ENCODE results near the gene PDYN. TPM values are rescaled to one million over a fixed set of nuclear protein-coding genes. Genes with fewer than 3 reads are reported as not detected.

The PDYN gene
- total and polyA plus RNA-seq, 9 of the 15 experiments (the other 6 are each of a cell fraction or from before 2014, with no cell fraction given), result not detected

DNA sequence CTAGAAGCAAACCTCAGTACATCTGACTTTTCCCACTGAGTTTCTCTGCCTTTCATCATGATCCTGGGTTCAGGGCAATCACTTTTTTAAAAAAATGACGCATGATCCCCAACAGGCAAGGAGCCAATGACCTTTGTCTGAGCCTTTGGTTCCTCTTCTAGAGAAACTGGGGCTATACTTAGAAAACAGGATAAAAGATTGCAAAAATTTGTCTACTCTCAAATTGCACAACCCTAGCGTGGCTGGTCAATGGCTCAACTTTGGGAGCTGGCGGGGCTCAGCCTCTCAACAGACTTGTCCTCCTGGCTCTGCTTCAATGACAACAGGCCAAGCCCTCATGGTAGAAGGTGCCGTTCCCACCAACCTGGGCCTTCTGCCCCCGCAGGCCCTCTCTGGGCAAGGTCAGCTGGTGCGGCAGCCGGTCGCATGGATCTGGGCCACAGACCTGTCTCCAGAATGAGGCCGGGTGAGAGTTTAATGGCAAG lies 48.7 kb downstream of the PDYN start:
- Histone ChIP-seq H2AFZ (ENCODE audit: low read depth, low read length) (no peak overlapping the region), H3K79me2 (ENCODE audit: control insufficient read depth, insufficient read depth, low read length) (no peaks in the 10 kb centered on the region), H3K36me3 (ENCODE audit: control insufficient read depth, insufficient read depth, low read length) (no peaks in the 10 kb centered on the region), H3K9me3 (replicated peaks; ENCODE audit: control insufficient read depth, insufficient read depth, low read depth, low read length) (no peaks in the 10 kb centered on the region), H3K4me2 (ENCODE audit: insufficient read depth, low read length) (no peak overlapping the region), H3K27ac (ENCODE audit: extremely low read depth, low read depth, low read length) (no peak overlapping the region), H3K4me1 (replicated peaks in 1 of 2; ENCODE audit: control insufficient read depth in 2 of 2, insufficient read depth in 2 of 2, low read length in 2 of 2) (no peaks in the 10 kb centered on the region), H3K27me3 (ENCODE audit: control insufficient read depth in 2 of 2, insufficient read depth in 2 of 2, low read length in 2 of 2) (peaks cover 0 to 34% of the 10 kb centered on the region in 2 experiments), H4K20me1 (replicated peaks; ENCODE audit: control insufficient read depth, insufficient read depth, low read length) (no peaks in the 10 kb centered on the region; the same call in 1 of the 2 replicates), H3K9ac (ENCODE audit: insufficient read depth in 1 of 2, low read depth in 2 of 2, low read length in 2 of 2) (no peak overlapping the region), H3K4me3 (no peak overlapping the region), H3K9me1 (ENCODE audit: control insufficient read depth, insufficient read depth, low read length) (no peaks in the 10 kb centered on the region)
- no TSS peak for BruUV-seq (replicated peaks)
- ATAC-seq (no peak), FAIRE-seq (no peak), DNase-seq (ENCODE audit: extremely low read depth in 1 of 4, low spot score in 3 of 4) (no peak)
- intact Hi-C loops (cut with micrococcal nuclease), result no loop called here
- TF ChIP-seq TRIM28 (IDR thresholded peaks at IDR 0.05) (no peak), ZNF707 (CRISPR knock-in tag; conservative IDR thresholded peaks at IDR 0.05) (no peak), ASH1L (IDR thresholded peaks at IDR 0.05; ENCODE audit: borderline replicate concordance, low read depth, partially characterized antibody) (no peak), PHTF2 (CRISPR knock-in tag; IDR thresholded peaks at IDR 0.05) (no peak), CEBPG (CRISPR knock-in tag; IDR thresholded peaks at IDR 0.05) (no peak), CEBPG (tag; conservative IDR thresholded peaks at IDR 0.05 in 1 of 2, IDR thresholded peaks at IDR 0.05 in 1 of 2) (peak; percentile 62 to 83), ZNF253 (CRISPR knock-in tag; conservative IDR thresholded peaks at IDR 0.05) (no peak), ZMIZ1 (IDR thresholded peaks at IDR 0.05; ENCODE audit: low read depth in 2 of 2, low read length in 2 of 2) (no peak)
- POLR2A ChIA-PET, result no interaction called here
- WGBS (ENCODE audit: insufficient coverage, low coverage, missing lambda C conversion rate), result 0% methylated on average over 9 of the region's 9 CpGs
- in situ Hi-C loops (cut with MboI), result no loop called here
- CTCF ChIA-PET (ENCODE audit: low intra/inter-chr PET ratio), result no interaction called here

Data from K562 (cell line).